ENCODE data around the gene CTNS.

GRCh38 chr17:3695129-3695722 is 58.7 kb downstream of the CTNS start:
- TF ChIP-seq TBX3 (IDR thresholded peaks at IDR 0.05; ENCODE audit: borderline replicate concordance) = no peak
- TF ChIP-seq, protein P1, sequence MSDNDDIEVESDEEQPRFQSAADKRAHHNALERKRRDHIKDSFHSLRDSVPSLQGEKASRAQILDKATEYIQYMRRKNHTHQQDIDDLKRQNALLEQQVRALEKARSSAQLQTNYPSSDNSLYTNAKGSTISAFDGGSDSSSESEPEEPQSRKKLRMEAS (IDR thresholded peaks at IDR 0.05) = no peak
- no peak for TF ChIP-seq PBX3 (CRISPR knock-in tag; IDR thresholded peaks at IDR 0.05; ENCODE audit: borderline replicate concordance)
- TF ChIP-seq JUND (CRISPR knock-in tag; IDR thresholded peaks at IDR 0.05) = no peak
- no peak for TF ChIP-seq ZBTB20 (CRISPR knock-in tag; IDR thresholded peaks at IDR 0.05; ENCODE audit: borderline replicate concordance, low read depth)
- no peak for TF ChIP-seq EP300 (IDR thresholded peaks at IDR 0.05; ENCODE audit: low read depth in 2 of 2, low read length in 2 of 2)
- no peak for TF ChIP-seq EP300 (CRISPR knock-in tag; IDR thresholded peaks at IDR 0.05; ENCODE audit: borderline replicate concordance)
- TF ChIP-seq CTCF (CRISPR knock-in tag; IDR thresholded peaks at IDR 0.05) = no peak
- TF ChIP-seq ZNF782 (CRISPR knock-in tag; IDR thresholded peaks at IDR 0.05; ENCODE audit: borderline replicate concordance) = no peak
- TF ChIP-seq, protein P2, sequence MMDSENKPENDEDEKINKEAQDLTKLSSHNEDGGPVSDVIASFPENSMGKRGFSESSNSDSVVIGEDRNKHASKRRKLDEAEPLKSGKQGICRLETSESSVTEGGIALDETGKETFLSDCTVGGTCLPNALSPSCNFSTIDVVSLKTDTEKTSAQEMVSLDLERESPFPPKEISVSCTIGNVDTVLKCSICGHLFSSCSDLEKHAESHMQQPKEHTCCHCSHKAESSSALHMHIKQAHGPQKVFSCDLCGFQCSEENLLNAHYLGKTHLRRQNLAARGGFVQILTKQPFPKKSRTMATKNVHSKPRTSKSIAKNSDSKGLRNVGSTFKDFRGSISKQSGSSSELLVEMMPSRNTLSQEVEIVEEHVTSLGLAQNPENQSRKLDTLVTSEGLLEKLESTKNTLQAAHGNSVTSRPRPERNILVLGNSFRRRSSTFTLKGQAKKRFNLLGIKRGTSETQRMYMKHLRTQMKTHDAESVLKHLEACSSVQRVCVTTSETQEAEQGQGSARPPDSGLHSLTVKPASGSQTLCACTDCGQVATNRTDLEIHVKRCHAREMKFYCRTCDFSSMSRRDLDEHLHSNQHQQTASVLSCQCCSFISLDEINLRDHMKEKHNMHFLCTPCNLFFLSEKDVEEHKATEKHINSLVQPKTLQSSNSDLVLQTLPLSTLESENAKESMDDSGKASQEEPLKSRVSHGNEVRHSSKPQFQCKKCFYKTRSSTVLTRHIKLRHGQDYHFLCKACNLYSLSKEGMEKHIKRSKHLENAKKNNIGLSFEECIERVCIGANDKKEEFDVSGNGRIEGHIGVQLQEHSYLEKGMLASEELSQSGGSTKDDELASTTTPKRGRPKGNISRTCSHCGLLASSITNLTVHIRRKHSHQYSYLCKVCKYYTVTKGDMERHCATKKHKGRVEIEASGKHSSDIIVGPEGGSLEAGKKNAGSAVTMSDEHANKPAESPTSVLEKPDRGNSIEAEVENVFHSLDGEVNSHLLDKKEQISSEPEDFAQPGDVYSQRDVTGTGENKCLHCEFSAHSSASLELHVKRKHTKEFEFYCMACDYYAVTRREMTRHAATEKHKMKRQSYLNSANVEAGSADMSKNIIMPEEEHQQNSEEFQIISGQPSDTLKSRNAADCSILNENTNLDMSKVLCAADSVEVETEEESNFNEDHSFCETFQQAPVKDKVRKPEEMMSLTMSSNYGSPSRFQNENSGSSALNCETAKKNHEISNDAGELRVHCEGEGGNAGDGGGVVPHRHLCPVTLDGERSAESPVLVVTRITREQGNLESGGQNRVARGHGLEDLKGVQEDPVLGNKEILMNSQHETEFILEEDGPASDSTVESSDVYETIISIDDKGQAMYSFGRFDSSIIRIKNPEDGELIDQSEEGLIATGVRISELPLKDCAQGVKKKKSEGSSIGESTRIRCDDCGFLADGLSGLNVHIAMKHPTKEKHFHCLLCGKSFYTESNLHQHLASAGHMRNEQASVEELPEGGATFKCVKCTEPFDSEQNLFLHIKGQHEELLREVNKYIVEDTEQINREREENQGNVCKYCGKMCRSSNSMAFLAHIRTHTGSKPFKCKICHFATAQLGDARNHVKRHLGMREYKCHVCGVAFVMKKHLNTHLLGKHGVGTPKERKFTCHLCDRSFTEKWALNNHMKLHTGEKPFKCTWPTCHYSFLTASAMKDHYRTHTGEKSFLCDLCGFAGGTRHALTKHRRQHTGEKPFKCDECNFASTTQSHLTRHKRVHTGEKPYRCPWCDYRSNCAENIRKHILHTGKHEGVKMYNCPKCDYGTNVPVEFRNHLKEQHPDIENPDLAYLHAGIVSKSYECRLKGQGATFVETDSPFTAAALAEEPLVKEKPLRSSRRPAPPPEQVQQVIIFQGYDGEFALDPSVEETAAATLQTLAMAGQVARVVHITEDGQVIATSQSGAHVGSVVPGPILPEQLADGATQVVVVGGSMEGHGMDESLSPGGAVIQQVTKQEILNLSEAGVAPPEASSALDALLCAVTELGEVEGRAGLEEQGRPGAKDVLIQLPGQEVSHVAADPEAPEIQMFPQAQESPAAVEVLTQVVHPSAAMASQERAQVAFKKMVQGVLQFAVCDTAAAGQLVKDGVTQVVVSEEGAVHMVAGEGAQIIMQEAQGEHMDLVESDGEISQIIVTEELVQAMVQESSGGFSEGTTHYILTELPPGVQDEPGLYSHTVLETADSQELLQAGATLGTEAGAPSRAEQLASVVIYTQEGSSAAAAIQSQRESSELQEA (CRISPR knock-in tag; IDR thresholded peaks at IDR 0.05; ENCODE audit: not compliant biosample characterization) = no peak
- no peak for TF ChIP-seq NFIC (IDR thresholded peaks at IDR 0.05; ENCODE audit: low read length)
- no peak for TF ChIP-seq SALL2 (CRISPR knock-in tag; IDR thresholded peaks at IDR 0.05)

Data from HepG2 (cell line).